Measurements from ENCODE around the gene RINT1. TPM values are rescaled to one million over a fixed set of nuclear protein-coding genes. Genes with fewer than 3 reads are reported as not detected.

Gene RINT1
- polyA plus RNA-seq, 1 of the 3 experiments (the other 2 are of a cell fraction): 13.1 TPM

DNA sequence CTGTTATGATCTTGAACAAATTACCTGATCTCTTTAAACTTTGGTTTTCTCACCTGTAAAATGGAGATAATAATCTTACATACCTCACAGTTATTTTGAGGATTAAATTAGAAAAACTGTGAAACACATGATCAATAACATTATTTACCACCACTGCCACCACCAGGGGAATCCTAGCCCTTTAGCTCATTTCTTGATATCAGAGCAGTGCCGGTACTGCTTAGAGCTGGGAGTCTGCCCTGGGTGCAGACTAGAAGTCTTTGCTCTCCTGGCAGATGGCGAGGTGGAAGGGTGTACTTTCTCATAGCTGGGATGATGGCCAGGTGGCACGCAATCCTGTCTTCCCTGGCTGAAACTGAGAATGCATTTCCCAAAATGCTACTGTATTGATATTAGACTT is 62.0 kb downstream of the RINT1 start:
- Histone ChIP-seq H4K20me1 (ENCODE audit: insufficient read depth) (no peaks in the 10 kb centered on the region), H3K27ac (ENCODE audit: low read depth in 2 of 2, low read length in 1 of 2) (no peak overlapping the region), H3K9me2 (no peaks in the 10 kb centered on the region), H3K9me3 (no peaks in the 10 kb centered on the region), H3K36me3 (replicated peaks in 1 of 2; ENCODE audit: control insufficient read depth in 1 of 2, insufficient read depth in 2 of 2, low read length in 1 of 2) (no peaks in the 10 kb centered on the region), H3K4me3 (ENCODE audit: low read depth in 2 of 2, low read length in 1 of 2) (no peak overlapping the region), H3K4me2 (no peak overlapping the region), H3K9ac (no peak overlapping the region), H3F3A (replicated peaks; ENCODE audit: insufficient read depth) (peaks cover 4% of the 10 kb centered on the region), H2AFZ (ENCODE audit: low read depth) (no peak overlapping the region), H3K4me1 (ENCODE audit: control insufficient read depth in 1 of 2, insufficient read depth in 2 of 2, low read depth in 1 of 2, low read length in 1 of 2) (peaks cover 0 to 2% of the 10 kb centered on the region in 2 experiments; a peak in 1 of 4 replicates), H3K27me3 (ENCODE audit: insufficient read depth) (no peaks in the 10 kb centered on the region), H3K79me2 (ENCODE audit: insufficient read depth) (no peaks in the 10 kb centered on the region)
- TF ChIP-seq, protein P1, sequence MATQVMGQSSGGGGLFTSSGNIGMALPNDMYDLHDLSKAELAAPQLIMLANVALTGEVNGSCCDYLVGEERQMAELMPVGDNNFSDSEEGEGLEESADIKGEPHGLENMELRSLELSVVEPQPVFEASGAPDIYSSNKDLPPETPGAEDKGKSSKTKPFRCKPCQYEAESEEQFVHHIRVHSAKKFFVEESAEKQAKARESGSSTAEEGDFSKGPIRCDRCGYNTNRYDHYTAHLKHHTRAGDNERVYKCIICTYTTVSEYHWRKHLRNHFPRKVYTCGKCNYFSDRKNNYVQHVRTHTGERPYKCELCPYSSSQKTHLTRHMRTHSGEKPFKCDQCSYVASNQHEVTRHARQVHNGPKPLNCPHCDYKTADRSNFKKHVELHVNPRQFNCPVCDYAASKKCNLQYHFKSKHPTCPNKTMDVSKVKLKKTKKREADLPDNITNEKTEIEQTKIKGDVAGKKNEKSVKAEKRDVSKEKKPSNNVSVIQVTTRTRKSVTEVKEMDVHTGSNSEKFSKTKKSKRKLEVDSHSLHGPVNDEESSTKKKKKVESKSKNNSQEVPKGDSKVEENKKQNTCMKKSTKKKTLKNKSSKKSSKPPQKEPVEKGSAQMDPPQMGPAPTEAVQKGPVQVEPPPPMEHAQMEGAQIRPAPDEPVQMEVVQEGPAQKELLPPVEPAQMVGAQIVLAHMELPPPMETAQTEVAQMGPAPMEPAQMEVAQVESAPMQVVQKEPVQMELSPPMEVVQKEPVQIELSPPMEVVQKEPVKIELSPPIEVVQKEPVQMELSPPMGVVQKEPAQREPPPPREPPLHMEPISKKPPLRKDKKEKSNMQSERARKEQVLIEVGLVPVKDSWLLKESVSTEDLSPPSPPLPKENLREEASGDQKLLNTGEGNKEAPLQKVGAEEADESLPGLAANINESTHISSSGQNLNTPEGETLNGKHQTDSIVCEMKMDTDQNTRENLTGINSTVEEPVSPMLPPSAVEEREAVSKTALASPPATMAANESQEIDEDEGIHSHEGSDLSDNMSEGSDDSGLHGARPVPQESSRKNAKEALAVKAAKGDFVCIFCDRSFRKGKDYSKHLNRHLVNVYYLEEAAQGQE (IDR thresholded peaks at IDR 0.05; ENCODE audit: low read depth, low read length): no peak
- TF ChIP-seq FOSL2 (IDR thresholded peaks at IDR 0.05; ENCODE audit: borderline replicate concordance, low read depth): no peak
- no peak for TF ChIP-seq SIN3A (IDR thresholded peaks at IDR 0.05; ENCODE audit: borderline replicate concordance, low read depth, low read length)
- TF ChIP-seq MEF2A (IDR thresholded peaks at IDR 0.05; ENCODE audit: borderline replicate concordance, low read depth): no peak
- TF ChIP-seq TAF1 (IDR thresholded peaks at IDR 0.05; ENCODE audit: borderline replicate concordance, low read depth, low read length): no peak
- TF ChIP-seq, protein P2, sequence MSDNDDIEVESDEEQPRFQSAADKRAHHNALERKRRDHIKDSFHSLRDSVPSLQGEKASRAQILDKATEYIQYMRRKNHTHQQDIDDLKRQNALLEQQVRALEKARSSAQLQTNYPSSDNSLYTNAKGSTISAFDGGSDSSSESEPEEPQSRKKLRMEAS (IDR thresholded peaks at IDR 0.05; ENCODE audit: low read depth): no peak
- TF ChIP-seq CTCF (IDR thresholded peaks at IDR 0.05): no peak; the same call in 1 of the 2 replicates
- no peak for TF ChIP-seq FOXM1 (IDR thresholded peaks at IDR 0.05; ENCODE audit: low read depth)
- no peak for TF ChIP-seq ELF1 (IDR thresholded peaks at IDR 0.05)
- no peak for TF ChIP-seq GABPA (IDR thresholded peaks at IDR 0.05; ENCODE audit: low read depth)
- TF ChIP-seq NFIC (IDR thresholded peaks at IDR 0.05; ENCODE audit: borderline replicate concordance): no peak
- no peak for TF ChIP-seq EZH2phosphoT487 (IDR thresholded peaks at IDR 0.05; ENCODE audit: borderline replicate concordance, low read depth)
- no peak for TF ChIP-seq GATA2 (CRISPR knock-in tag; IDR thresholded peaks at IDR 0.05)
- no peak for TF ChIP-seq ZBTB33 (IDR thresholded peaks at IDR 0.05; ENCODE audit: borderline replicate concordance, low read depth)
- no peak for TF ChIP-seq TCF12 (IDR thresholded peaks at IDR 0.05)
- TF ChIP-seq POLR2AphosphoS5 (IDR thresholded peaks at IDR 0.05; ENCODE audit: low read depth, low read length): no peak
- no peak for TF ChIP-seq YY1 (IDR thresholded peaks at IDR 0.05; ENCODE audit: low read depth)
- CTCF ChIA-PET: interaction anchor here (0.7 to 2.7 kb wide), 8 partner anchors 9 to 559 kb away, joined by 3 to 10 read pairs (median 4); partner anchors contain the start of genes EFCAB10 and RINT1
- DNase-seq: no peak
- WGBS (ENCODE audit: low lambda C conversion rate): 86% methylated on average over 3 of the region's 3 CpGs
- POLR2A ChIA-PET: no interaction called here
